GM21381 (cell line): Measurements from ENCODE around the gene APPL2.
"Not testable (repeated sequence)": the region's sequence is repeated elsewhere in the genome, so short reads cannot be mapped to it uniquely, and the experiment has no call there.

Source experiments
- ATAC-seq: cut with Tn5 transposase; IDR thresholded peaks from one replicate; pipeline ENCODE4 v1.9.1; 2021; ENCODE audit warnings: mild to moderate bottlenecking, moderate library complexity; ENCODE audit not compliant: unreplicated experiment

The APPL2 gene

DNA sequence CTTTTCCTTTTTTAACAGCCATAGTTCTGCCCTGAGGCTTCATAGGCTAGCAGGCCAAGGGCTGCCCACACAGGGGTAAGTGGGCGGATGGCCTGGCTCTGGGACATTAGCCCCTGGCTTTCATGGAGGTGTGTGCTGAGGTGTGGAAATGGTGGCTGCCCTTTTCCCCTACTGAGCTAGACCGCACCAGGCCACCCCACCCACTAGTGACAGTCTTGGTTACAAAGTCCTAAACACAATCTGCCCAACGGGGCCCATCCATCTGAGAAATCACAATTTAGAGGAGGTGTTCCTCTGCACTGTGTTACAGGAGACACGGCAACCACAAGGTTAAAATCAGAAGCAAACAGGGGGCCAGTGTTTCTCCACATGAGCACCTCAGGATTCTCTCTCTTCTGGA, 35.6 kb downstream of the APPL2 start:
- ATAC-seq, result no peak

DNA sequence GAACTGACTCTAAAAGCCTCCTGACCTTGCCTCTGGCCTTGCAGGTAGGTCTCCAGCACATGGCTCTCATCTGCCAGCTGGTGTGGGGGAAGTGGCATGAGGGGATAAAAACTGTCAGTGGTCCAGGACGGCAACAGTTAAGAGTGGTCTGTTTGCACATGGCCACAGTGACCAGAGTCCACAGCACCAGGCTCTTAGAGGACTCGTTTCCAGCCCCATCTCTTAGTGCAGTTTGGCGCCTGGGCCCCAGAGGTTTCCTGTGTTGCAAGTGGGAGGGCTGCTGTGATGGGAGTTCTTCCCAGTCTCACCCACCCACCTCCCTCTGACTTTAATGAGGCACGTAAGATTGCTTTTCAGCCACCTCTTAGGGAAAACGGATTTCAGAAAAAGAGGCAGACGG, 37.0 kb downstream of the APPL2 start:
- no peak for ATAC-seq

DNA sequence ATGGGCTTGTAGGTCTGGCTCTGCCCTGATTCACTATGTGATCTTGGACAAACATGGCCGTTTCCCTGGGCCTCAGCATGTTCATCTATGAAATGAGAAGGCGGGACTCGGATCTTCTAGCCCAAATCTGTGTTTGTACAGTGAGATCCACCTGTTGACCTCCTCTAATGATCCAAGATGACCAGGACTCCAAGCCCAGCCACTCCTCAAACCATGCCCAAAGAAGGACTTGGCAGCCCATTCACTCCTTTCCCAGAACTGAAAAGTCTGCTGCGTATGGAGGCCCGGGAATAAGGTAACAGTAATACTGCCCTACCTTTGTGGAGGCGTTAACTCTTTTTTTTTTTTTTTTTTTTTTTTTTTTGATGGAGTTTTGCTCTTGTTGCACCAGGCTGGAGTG, 39.9 kb downstream of the APPL2 start:
- ATAC-seq, result no peak

DNA sequence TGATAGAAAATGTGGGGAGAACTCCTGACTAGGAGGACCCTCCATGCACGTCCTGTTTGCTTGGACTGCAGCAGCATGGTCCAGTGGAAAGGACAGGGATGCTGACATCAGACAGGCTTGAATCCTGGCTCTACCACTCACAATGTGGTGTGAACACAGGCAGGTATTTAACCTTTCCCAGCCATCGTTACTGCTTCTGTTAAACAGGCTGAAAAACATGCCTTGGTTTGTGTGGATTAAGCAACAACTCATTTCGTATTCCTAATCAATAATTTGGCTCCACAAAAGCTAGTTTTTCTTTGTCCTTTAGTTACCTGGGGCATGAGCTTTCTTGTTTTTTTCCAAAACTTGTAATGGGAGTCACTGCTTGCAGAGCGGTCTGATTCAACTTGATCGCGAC, 41.0 kb downstream of the APPL2 start:
- no peak for ATAC-seq

DNA sequence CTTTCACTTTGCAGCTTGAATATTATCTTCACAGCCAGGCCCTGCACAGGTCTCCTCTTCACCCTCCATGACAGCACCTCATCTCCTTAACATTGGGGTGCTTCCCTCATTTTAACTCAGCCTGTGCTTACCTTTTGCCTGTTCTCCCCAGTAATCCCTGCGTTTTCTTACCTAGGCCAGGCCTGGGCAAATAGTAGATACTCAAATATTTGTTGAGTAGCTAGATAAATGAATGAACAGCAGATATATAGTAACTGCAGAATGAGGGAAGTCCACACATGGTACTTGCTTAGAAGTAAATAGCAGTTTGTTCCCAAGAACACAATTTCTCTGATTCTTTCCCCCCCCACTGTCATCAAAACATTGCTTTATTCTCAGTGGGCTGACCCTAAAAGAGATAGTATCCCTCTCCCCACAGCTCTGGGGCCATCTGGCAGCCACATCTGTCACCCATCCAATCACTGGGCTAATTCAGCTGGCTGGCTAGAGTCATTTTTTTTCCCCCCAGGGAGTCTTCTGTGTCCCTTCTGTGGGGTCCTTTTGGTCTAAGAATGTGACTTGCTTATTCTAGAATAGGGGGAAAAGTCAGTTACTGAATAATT, 43.2 kb downstream of the APPL2 start:
- ATAC-seq, result no peak

DNA sequence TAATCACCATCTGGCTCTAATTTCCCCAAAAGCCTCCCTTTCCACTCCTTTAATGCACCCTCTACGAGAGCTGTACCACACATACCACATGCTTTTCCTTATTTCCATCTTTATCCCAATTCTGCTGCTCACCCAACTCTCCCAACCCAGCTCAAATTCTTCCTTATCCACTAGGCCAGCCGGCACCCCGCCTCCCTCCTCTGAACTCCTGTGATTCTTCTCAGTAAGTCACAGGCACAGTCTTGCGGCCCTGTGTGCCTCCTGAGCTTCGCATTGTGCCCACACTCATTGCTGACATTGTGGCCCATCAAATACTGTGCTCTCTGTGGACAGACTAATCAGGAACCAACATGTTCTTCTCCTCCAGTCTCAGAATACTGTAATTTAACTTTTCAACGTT, 45.4 kb downstream of the APPL2 start:
- ATAC-seq, result no peak

DNA sequence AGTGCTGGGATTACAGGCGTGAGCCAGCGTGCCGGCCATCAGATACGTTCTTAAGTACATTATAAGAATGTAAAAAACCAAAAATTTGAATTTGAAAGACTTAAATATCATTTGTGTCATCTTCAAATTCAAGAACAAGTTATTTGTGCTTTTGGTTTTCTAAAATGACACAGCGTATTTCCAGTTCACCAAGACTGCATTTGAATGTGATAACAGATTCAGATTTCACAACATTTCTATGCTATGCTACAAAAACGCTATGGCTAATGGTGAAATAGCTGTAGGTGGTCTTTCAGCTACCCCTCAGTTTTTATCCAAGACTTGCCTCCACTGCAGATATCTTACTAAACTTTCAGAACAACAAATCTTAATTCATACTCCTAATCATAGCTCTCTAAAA, 46.7 kb downstream of the APPL2 start:
- no peak for ATAC-seq

DNA sequence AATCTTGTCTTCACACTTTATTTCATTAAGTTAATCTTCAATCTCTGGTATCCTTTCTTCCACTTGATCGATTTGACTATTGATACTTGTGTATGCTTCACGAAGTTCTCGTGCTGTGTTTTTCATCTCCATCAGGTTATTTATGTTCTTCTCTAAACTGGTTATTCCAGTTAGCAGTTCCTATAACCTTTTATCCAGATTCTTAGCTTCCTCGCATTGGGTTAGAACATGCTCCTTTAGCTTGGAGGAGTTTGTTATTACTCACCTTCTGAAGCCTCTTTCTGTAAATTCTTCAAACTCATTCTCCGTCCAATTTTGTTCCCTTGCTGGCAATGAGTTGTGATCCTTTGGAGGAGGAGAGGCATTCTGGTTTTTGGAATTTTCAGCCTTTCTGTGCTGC, 52.0 kb downstream of the APPL2 start:
- ATAC-seq, result not testable (repeated sequence)

DNA sequence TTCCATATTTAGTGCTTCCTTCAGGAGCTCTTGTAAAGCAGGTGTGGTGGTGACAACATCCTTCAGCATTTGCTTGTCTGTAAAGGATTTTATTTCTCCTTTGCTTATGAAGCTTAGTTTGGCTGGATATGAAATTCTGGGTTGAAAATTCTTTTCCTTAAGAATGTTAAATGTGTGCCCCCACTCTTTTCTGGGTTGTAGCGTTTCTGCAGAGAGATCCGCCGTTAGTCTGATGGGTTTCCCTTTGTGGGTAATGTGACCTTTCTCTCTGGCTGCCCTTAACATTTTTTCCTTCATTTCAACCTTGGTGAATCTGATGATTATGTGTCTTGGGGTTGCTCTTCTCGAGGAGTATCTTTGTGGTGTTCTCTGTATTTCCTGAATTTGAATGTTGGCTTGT, 52.6 kb downstream of the APPL2 start:
- ATAC-seq, result not testable (repeated sequence)

DNA sequence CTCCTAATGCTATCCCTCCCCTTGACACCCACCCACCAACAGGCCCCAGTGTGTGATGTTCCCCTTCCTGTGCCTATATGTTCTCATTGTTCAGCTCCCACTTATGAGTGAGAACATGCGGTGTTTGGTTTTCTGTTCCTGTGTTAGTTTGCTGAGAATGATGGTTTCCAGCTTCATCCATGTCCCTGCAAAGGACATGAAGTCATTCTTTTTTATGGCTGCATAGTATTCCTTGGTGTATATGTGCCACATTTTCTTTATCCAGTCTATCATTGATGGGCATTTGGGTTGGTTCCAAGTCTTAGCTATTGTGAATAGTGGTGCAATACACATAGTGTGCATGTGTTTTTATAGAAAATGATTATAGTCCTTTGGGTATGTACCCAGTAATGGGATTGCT, 56.9 kb downstream of the APPL2 start:
- not testable (repeated sequence) for ATAC-seq

DNA sequence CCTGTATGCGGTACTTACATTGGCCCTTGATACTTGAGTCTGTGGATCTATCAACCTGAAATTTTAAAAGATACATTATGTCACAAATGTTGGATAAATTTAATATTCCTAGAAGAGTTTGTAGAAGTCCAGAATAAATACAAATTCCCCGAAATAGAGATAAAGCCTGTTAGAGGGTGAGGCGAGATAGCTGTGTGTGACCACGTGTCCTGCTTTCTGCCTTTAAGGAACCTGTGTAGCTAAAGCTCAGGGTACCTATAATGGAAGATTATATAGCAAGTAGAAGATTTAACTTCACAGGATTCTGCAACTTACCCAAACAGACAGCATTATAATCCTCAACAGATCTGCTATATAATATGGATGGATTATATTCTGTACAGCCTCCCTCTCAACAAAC, 58.8 kb downstream of the APPL2 start:
- ATAC-seq, result no peak

DNA sequence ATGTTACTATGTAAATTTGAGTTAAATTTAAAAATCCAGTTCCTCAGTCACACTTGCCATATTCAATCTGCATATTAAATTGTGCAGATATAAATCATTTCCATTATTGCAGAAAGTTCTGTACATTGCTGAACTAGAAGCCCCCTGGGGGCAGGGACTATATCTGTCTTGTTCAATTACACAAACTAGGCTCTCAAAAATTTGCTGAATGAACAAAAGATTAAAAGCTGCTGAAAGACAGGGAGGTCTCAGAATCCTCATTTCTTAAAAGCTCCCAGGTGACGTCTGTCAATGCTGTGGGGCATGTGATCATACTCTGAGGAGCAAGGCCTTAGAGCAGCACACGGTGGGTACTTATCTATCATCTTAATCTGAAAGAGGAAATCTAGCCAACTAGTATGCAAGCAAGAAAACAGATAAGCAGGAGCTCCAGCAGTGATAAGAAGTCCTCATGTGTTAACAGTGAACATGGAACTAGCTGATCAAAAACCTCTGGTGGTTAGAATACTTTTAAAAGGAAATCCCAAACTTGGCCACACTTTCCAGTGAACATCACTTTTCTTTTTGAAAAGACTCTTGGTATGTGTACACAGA, 60.5 kb downstream of the APPL2 start:
- ATAC-seq, result no peak

DNA sequence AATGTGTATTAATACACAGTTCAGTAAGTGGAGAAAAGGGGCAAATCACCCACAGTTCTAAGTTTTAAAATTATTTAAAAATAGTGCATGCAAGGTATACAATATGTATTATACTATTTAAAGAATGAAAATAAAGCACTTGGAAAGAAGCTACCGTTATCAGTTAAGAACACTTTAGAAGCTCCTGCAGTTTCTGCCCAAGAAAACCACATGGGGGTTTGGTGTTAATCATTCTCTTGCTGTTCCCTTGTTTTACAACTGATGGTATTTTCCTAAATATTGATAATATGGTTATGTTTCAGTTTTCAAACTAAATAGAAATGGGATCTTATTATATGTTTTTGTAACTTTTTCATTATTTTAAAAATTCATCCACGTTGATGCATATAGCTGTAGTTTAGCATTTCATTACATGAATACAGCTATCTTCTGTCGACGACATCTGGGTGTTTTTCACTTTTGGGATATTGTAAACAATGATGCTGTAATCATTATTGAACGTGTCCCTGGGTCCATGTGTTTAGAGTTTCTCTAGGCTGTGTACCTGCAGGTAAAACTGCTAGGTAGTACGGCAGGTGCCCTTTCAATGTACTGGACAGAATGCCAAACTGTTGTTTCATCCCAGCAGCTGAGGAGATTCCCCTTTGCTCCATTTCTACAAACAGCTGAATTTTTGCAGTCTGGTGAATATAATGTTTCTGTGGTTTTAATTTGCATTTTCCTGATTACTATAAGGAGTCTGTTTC, 64.1 kb downstream of the APPL2 start:
- ATAC-seq, result no peak

DNA sequence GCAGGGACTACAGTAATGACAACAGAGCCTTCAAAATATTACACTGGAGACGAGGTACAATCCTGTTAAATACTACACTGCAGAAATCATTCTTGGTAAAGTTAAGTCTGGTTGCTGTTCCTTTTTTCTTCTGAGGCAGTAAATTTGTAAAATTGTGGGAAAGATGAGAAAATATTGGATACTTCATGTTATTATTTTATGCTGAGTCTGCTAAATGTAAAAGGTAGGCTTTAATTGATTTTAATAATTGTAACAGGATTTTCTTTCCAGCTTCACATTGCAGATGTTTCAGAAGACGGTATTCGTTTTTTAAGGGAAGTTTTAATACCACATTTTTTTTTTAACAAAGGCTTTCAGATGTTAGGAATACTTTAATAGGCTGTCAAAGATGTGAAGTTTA, 65.8 kb downstream of the APPL2 start:
- ATAC-seq, result no peak

DNA sequence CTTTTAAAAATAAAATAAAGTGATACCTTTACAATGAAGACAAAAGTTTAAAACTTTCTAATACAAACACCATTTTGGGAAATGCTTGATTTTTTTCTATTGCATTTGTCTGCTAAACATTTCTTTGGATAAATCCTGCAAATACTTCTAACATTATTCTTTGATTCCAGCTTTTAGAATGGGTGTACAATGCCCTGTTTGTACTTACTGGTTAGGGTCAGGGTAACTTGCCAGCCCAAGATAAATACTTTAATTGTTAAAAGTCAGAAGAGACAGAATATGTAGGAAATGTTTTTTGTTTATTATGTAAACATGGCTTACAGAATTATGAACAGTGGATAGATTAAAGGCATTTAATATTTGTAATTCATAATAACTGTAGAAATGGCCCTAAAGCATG, 68.0 kb downstream of the APPL2 start:
- no peak for ATAC-seq

DNA sequence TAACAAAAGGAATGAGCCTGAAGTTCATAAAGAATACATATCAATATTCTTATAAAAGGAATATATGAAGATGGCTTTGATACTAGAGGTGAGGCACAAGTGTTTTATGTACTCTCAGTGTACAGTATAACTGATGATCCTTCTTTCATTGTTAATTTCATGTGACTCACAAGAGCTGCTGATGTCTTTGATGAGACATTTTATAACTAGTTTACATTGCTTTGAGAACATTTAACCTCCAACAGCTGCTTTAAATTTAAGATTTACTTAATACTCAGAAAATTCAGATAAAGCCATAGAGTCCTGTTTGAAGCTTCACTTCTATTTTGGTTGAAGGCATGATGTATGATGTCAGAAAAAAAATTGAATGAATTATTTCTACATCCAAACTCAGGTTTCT, 68.6 kb downstream of the APPL2 start:
- no peak for ATAC-seq

DNA sequence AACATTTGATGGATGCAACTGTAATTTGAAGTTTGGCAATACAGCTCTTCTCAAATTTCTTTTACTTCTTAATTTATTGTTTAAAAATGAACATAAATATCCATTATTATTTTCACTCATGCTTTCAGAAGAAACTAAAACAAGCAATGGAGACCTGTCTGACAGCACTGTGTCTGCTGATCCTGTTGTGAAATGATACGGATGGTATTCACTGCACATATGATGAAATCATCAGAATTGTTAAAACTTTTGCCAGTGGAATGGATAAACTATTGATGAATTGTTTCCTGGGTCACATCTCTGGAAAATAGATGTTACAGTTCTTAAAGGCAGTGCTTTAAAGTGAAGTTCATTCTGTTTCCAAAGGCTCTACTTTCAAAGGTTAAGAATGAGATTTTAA, 69.2 kb downstream of the APPL2 start:
- no peak for ATAC-seq

DNA sequence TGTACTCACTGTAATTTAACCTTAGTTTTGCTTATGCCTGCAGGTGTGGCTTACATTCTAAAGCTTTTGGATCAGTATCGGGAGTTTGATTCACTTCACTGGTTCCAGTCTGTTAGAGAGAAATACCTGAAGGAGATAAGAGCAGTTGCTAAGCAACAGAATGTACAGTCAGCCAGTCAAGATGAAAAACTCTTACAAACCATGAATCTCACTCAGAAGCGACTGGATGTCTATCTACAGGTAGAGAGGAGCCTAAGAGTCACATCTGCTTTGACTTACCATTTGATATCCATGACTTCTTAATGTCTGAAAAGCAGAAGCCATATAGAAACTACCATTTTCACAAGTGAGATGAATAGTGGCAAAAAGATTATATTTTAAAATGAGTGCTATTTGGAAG, 71.9 kb downstream of the APPL2 start:
- no peak for ATAC-seq

DNA sequence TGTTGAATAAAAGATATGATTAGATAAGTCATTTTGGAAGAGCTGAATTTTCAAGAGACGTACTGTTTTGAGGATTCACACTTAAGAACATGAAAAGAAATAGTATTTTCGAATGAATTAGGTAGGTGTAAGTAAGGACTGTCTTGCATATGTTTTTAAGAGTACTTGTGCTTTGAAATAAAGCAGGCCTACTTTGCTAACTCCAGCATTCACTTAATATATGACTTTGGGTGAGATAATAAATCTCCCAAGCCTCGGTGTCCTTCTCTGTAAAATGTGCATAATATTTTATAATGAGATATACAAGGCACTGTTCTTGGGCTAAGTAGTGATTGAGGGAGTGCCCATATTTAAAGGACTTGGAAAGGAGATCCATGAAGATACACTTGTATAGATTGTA, 73.8 kb downstream of the APPL2 start:
- no peak for ATAC-seq

DNA sequence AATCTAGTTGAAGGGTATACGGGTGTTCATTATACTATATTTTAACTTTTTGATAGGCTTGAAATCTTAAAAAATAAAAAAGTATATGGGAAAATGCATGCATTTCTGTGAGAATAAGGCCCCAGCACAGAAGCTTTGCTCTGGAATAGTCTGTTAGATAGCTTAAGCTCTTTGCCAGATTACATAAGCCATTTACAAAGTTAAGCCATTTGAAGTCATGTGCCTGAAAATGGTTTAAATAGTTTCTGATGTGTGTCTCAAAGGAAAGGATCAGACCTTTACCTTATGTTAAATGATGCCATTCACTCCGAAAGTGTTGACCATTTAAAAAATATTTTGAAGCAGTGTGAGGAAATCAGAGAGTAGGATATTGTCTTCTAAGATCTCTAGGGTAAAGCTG, 77.1 kb downstream of the APPL2 start:
- no peak for ATAC-seq

DNA sequence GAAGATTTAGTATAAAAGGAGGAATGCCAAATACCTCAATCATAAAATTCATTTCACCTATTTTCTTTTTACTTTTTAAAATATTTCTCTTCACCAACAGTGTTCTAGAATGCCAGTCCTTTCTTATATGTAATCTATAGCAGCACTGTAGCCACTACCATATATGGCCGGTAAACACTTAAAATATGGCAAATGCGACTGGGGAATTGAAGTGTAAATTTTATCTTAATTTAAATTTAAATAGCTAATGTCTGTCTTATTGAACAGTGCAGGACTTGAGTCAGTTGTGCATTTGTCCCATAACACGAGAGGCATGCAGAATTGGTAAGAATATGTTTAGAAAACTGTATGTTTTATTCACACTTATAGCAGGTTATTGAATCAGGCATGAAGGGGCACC, 78.4 kb downstream of the APPL2 start:
- no peak for ATAC-seq

DNA sequence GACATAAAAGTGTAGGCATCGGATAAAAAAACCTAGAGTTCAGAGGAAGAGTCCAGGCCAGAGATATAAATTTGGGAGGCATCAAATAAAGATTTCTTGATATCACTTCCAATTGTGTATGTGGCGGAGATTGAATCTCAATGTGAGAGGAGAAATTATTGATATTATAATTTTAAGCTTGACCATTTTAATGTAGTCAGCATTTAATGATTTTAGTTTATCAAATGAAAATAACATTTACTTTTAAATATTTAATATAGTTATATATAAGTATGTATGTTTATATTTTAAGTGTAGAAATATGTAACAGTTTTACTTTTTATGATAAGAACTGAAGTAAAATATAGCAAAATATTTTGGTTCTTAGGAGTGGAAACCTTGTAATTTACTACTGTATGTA, 79.7 kb downstream of the APPL2 start:
- no peak for ATAC-seq

DNA sequence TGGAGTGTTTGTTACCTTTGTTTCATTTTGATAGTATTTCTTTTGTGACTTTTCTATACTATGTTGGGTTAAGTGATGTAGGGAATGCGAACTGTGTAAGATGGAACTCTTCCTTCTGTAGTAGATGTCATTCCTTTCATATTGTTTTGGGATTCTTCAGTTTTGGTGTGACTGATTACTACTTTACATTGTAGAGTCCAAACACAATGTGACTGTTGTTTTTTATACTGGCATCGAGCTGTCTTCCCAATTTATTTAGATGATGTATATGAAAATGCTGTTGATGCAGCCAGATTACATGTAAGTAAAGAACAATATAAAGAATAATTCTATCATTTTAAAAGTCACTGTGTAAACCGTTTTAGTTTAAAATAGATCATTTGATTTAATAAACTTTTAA, 93.7 kb downstream of the APPL2 start:
- ATAC-seq, result no peak
